ENCODE measurements around the gene ZNF697. TPM values are rescaled to one million over a fixed set of nuclear protein-coding genes. Genes with fewer than 3 reads are reported as not detected.

The ZNF697 gene
- total RNA-seq, 5 donors from 2014 or later (not counting 1 experiment from before 2014, with no cell fraction given): 0.06 to 0.16 (median 0.09) TPM; not detected in 2

DNA sequence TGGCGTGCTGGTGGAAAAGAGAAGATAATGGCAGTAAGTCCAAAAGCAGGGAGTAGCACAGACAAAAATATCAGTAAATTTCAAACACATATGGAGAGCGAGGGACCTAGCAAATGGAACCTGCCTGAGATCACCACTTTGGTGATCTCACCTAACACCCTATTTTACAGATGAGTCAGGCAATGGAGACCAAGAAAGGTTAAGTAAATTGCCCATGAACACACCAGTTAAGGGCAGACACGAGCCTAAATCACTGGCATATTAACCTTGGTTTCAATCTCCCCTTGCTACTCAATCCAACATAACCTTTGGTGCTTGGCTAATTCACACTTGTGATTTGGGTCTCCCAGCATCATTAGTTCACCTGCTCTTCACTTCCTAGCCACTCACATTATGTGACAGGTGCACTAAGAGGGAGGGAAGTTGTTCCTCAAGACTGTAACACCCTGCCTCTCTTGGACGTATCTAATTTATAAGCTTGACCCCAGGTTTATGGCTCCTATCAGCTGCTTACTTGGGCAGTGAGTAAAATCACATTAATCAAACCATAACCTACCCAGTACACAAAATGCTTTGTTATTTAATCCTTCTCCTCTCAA, 11.5 kb downstream of the ZNF697 start:
- no peaks in the 10 kb centered on the region for H3K4me1 Mint-ChIP-seq
- no peaks in the 10 kb centered on the region for H3K36me3 Mint-ChIP-seq
- Histone ChIP-seq H3K9me3 (no peaks in the 10 kb centered on the region), H3K4me1 (ENCODE audit: control insufficient read depth in 1 of 2, extremely low read depth in 1 of 2, insufficient read depth in 2 of 2, low read length in 2 of 2) (no peaks in the 10 kb centered on the region), H3K27me3 (replicated peaks in 1 of 2; ENCODE audit: control insufficient read depth in 2 of 2, extremely low read depth in 1 of 2, insufficient read depth in 2 of 2, low read length in 1 of 2) (peaks cover 0 to 12% of the 10 kb centered on the region in 2 experiments), H3K4me3 (ENCODE audit: control insufficient read depth in 1 of 2, extremely low read depth in 1 of 2, low read length in 1 of 2) (no peak overlapping the region), H3K27ac (ENCODE audit: low read length) (no peak overlapping the region), H3K36me3 (ENCODE audit: control insufficient read depth in 2 of 2, extremely low read depth in 1 of 2, insufficient read depth in 1 of 2, low read length in 1 of 2) (no peaks in the 10 kb centered on the region)
- ChIA-PET CTCF (no interaction called here), POLR2A (no interaction called here)
- DNase-seq (no peak), ATAC-seq (replicated peaks in 1 of 4) (no peak)
- 43% methylated on average over 1 of the region's 4 CpGs for WGBS (ENCODE audit: insufficient coverage)
- H3K27ac Mint-ChIP-seq: no peak overlapping the region
- H3K9me3 Mint-ChIP-seq: no peaks in the 10 kb centered on the region
- H3K27me3 Mint-ChIP-seq: peaks cover 22 to 37% of the 10 kb centered on the region in 2 donors
- no peak overlapping the region for H3K4me3 Mint-ChIP-seq

DNA sequence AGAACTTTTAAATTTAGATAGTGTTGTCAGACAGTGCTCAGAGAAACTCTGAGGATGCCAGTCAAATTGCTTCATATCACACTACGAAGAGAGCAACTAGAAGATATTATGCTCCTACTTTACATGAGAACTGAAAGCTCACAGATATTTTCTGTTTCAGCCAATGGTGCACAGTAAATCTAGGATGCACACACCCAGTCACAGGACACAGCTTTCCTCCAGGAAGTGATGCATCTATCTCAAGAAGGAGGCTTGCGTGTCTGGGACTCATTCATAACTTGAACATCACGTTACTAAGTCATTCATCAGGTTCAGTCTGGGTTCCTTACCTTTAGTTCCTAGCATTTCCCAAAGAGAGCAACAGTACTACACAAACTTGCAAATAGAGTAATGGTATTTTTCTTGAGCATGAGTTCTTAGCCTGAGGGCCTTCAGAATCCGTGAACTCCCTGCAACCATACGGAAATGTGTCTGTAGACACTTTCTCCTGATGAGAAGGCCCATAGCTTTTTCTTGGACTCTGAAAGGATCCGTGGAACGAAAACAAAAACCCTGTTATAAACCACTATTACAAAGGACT, 12.2 kb downstream of the ZNF697 start:
- Mint-ChIP-seq H3K36me3 (no peaks in the 10 kb centered on the region), H3K27me3 (peaks cover 27 to 40% of the 10 kb centered on the region in 2 donors), H3K4me1 (no peaks in the 10 kb centered on the region), H3K9me3 (no peaks in the 10 kb centered on the region), H3K4me3 (no peak overlapping the region), H3K27ac (no peak overlapping the region)
- no peak overlapping the region for H3K27ac ChIP-seq (ENCODE audit: low read length)
- ChIA-PET POLR2A (no interaction called here), CTCF (no interaction called here)
- peaks cover 0 to 18% of the 10 kb centered on the region in 2 experiments for H3K27me3 ChIP-seq (replicated peaks in 1 of 2; ENCODE audit: control insufficient read depth in 2 of 2, extremely low read depth in 1 of 2, insufficient read depth in 2 of 2, low read length in 1 of 2)
- no peaks in the 10 kb centered on the region for H3K36me3 ChIP-seq (ENCODE audit: control insufficient read depth in 2 of 2, extremely low read depth in 1 of 2, insufficient read depth in 1 of 2, low read length in 1 of 2)
- 86% methylated on average over 4 of the region's 7 CpGs for WGBS (ENCODE audit: insufficient coverage)
- H3K4me1 ChIP-seq (ENCODE audit: control insufficient read depth in 1 of 2, extremely low read depth in 1 of 2, insufficient read depth in 2 of 2, low read length in 2 of 2): no peaks in the 10 kb centered on the region
- ATAC-seq (replicated peaks in 1 of 4) (no peak), DNase-seq (no peak)
- H3K9me3 ChIP-seq: no peaks in the 10 kb centered on the region
- H3K4me3 ChIP-seq (ENCODE audit: control insufficient read depth in 1 of 2, extremely low read depth in 1 of 2, low read length in 1 of 2): no peak overlapping the region

DNA sequence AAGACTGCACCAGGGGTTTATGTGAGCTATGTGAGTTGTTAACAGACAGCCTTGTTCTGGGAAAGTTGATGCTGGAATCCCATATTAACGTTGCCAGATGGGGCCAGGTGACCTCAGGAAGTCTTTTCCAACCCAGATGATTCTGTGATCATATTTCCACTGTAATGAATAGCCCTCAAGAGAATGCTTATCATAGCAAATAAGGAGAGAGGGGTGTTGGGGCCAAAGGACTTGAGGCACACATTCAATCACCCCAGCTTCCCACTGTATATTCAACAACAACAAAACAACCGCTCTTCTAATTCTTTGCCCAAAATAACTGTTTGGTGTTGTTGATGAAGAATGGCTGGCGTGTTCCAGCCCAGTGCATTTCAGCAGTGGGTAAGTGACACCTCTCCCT, 14.1 kb downstream of the ZNF697 start:
- Mint-ChIP-seq H3K4me1 (no peaks in the 10 kb centered on the region), H3K27me3 (peaks cover 41 to 48% of the 10 kb centered on the region in 2 donors), H3K36me3 (no peaks in the 10 kb centered on the region), H3K9me3 (no peaks in the 10 kb centered on the region), H3K27ac (no peak overlapping the region), H3K4me3 (no peak overlapping the region)
- Histone ChIP-seq H3K27me3 (replicated peaks in 1 of 2; ENCODE audit: control insufficient read depth in 2 of 2, extremely low read depth in 1 of 2, insufficient read depth in 2 of 2, low read length in 1 of 2) (peaks cover 0 to 19% of the 10 kb centered on the region in 2 experiments), H3K9me3 (no peaks in the 10 kb centered on the region), H3K4me3 (ENCODE audit: control insufficient read depth in 1 of 2, extremely low read depth in 1 of 2, low read length in 1 of 2) (no peak overlapping the region), H3K4me1 (ENCODE audit: control insufficient read depth in 1 of 2, extremely low read depth in 1 of 2, insufficient read depth in 2 of 2, low read length in 2 of 2) (no peaks in the 10 kb centered on the region), H3K36me3 (ENCODE audit: control insufficient read depth in 2 of 2, extremely low read depth in 1 of 2, insufficient read depth in 1 of 2, low read length in 1 of 2) (no peaks in the 10 kb centered on the region), H3K27ac (ENCODE audit: low read length) (no peak overlapping the region)
- WGBS (ENCODE audit: insufficient coverage): no CpG with 5 or more reads among the region's 3 CpGs
- ChIA-PET POLR2A (no interaction called here), CTCF (no interaction called here)
- ATAC-seq (replicated peaks in 1 of 4): no peak
- no peak for DNase-seq

DNA sequence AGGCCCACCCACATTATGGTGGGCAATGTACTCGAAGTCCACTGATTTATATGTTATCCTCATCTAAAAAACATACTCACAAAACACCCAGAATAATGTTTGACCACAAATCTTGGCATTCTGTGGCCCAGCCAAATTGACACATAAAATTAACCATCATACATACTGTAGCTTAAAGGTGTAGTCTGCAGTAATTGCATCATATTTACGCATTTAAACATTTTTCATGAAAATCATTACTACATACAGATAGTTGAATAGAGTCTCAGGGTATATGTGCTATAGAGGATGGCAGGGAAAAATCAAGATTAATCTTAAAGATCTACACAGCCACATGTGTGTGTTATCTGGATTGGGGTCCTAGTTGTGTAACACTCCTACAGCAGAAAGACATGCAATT, 14.5 kb downstream of the ZNF697 start:
- ChIA-PET CTCF (no interaction called here), POLR2A (no interaction called here)
- WGBS (ENCODE audit: insufficient coverage): no CpG with 5 or more reads among the region's 2 CpGs
- ATAC-seq (replicated peaks in 1 of 4) (no peak), DNase-seq (no peak)
- no peaks in the 10 kb centered on the region for H3K36me3 Mint-ChIP-seq
- H3K4me3 ChIP-seq (ENCODE audit: control insufficient read depth in 1 of 2, extremely low read depth in 1 of 2, low read length in 1 of 2): no peak overlapping the region
- H3K4me1 Mint-ChIP-seq: no peaks in the 10 kb centered on the region
- H3K27ac Mint-ChIP-seq: no peak overlapping the region
- H3K27me3 Mint-ChIP-seq: peaks cover 44 to 52% of the 10 kb centered on the region in 2 donors
- H3K9me3 Mint-ChIP-seq: no peaks in the 10 kb centered on the region
- no peaks in the 10 kb centered on the region for H3K9me3 ChIP-seq
- H3K27me3 ChIP-seq (replicated peaks in 1 of 2; ENCODE audit: control insufficient read depth in 2 of 2, extremely low read depth in 1 of 2, insufficient read depth in 2 of 2, low read length in 1 of 2): peaks cover 0 to 19% of the 10 kb centered on the region in 2 experiments
- H3K36me3 ChIP-seq (ENCODE audit: control insufficient read depth in 2 of 2, extremely low read depth in 1 of 2, insufficient read depth in 1 of 2, low read length in 1 of 2): no peaks in the 10 kb centered on the region
- H3K4me1 ChIP-seq (ENCODE audit: control insufficient read depth in 1 of 2, extremely low read depth in 1 of 2, insufficient read depth in 2 of 2, low read length in 2 of 2): no peaks in the 10 kb centered on the region
- no peak overlapping the region for H3K4me3 Mint-ChIP-seq
- no peak overlapping the region for H3K27ac ChIP-seq (ENCODE audit: low read length)

DNA sequence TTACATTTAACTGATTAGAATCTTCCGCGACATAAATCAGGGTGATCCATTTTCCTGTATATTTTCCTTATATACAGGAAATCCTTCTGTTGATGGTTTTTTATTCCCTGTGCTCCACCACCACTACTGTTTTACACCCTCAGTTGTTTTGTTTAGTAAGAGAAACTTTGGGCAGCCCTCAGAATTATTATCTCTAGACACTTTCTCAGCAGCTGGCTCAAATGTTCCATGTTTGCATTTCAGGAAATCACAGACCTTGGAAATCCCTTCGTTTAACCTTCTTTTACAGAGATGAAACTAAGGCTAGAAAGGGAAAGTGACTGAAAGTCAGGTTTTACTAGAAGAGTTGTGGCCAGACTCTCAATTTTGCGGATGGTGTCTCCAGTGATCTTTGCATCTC, 15.2 kb downstream of the ZNF697 start:
- ChIA-PET POLR2A (no interaction called here), CTCF (interaction anchor here in 1 of 2 donors (0.6 kb wide), 1 partner anchor 19 kb away, joined by 8 read pairs; no protein-coding TSS in a partner anchor)
- no peak overlapping the region for H3K27ac Mint-ChIP-seq
- DNase-seq (no peak), ATAC-seq (replicated peaks in 1 of 4) (no peak)
- whole genome bisulfite sequencing (ENCODE audit: insufficient coverage): no CpG with 5 or more reads among the region's 4 CpGs
- H3K4me3 ChIP-seq (ENCODE audit: control insufficient read depth in 1 of 2, extremely low read depth in 1 of 2, low read length in 1 of 2): no peak overlapping the region
- H3K27me3 ChIP-seq (replicated peaks in 1 of 2; ENCODE audit: control insufficient read depth in 2 of 2, extremely low read depth in 1 of 2, insufficient read depth in 2 of 2, low read length in 1 of 2): peaks cover 0 to 22% of the 10 kb centered on the region in 2 experiments
- H3K9me3 Mint-ChIP-seq: no peaks in the 10 kb centered on the region
- peaks cover 51 to 59% of the 10 kb centered on the region in 2 donors for H3K27me3 Mint-ChIP-seq
- no peaks in the 10 kb centered on the region for H3K9me3 ChIP-seq
- H3K4me1 Mint-ChIP-seq: no peaks in the 10 kb centered on the region
- H3K4me3 Mint-ChIP-seq: no peak overlapping the region
- H3K36me3 Mint-ChIP-seq: no peaks in the 10 kb centered on the region
- no peaks in the 10 kb centered on the region for H3K4me1 ChIP-seq (ENCODE audit: control insufficient read depth in 1 of 2, extremely low read depth in 1 of 2, insufficient read depth in 2 of 2, low read length in 2 of 2)
- no peaks in the 10 kb centered on the region for H3K36me3 ChIP-seq (ENCODE audit: control insufficient read depth in 2 of 2, extremely low read depth in 1 of 2, insufficient read depth in 1 of 2, low read length in 1 of 2)
- no peak overlapping the region for H3K27ac ChIP-seq (ENCODE audit: low read length)

DNA sequence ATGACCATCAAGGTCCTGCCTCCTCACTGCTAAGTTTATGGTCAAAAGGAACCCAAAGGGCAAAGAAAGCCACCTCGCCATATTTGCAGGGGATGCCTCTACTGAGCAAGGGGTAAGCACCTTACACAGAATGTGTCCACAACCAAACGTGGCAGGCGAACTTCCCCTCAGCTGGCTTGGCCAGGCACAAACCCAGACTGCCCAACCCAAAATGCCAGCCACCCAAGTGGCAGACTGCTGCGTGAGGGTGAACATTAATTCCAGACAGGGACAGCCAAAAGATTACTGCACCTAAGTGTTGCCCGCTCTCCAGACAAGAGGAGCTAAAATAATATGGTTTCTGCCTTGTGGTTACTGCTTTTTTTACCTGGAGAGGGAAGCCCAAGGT, 16.0 kb downstream of the ZNF697 start:
- no peaks in the 10 kb centered on the region for H3K36me3 Mint-ChIP-seq
- POLR2A ChIA-PET: no interaction called here
- peaks cover 51 to 59% of the 10 kb centered on the region in 2 donors for H3K27me3 Mint-ChIP-seq
- H3K27ac Mint-ChIP-seq: no peak overlapping the region
- ATAC-seq (replicated peaks in 1 of 4): no peak
- no peaks in the 10 kb centered on the region for H3K9me3 ChIP-seq
- H3K27me3 ChIP-seq (replicated peaks in 1 of 2; ENCODE audit: control insufficient read depth in 2 of 2, extremely low read depth in 1 of 2, insufficient read depth in 2 of 2, low read length in 1 of 2): peaks cover 0 to 24% of the 10 kb centered on the region in 2 experiments
- H3K4me3 Mint-ChIP-seq: no peak overlapping the region
- H3K4me1 Mint-ChIP-seq: no peaks in the 10 kb centered on the region
- no peak for DNase-seq
- 76% methylated on average over 4 of the region's 5 CpGs for WGBS (ENCODE audit: insufficient coverage)
- no peaks in the 10 kb centered on the region for H3K4me1 ChIP-seq (ENCODE audit: control insufficient read depth in 1 of 2, extremely low read depth in 1 of 2, insufficient read depth in 2 of 2, low read length in 2 of 2)
- H3K36me3 ChIP-seq (ENCODE audit: control insufficient read depth in 2 of 2, extremely low read depth in 1 of 2, insufficient read depth in 1 of 2, low read length in 1 of 2): no peaks in the 10 kb centered on the region
- H3K27ac ChIP-seq (ENCODE audit: low read length): no peak overlapping the region
- no peak overlapping the region for H3K4me3 ChIP-seq (ENCODE audit: control insufficient read depth in 1 of 2, extremely low read depth in 1 of 2, low read length in 1 of 2)
- CTCF ChIA-PET: interaction anchor here in 1 of 2 donors (0.6 kb wide), 1 partner anchor 19 kb away, joined by 8 read pairs; no protein-coding TSS in a partner anchor
- no peaks in the 10 kb centered on the region for H3K9me3 Mint-ChIP-seq

Measured in T-cell (primary cell).